Upper lobe of right lung (tissue), 1 donor: ENCODE measurements around the gene DOCK1. TPM values are rescaled to one million over a fixed set of nuclear protein-coding genes. Genes with fewer than 3 reads are reported as not detected.

ENCODE experiments used
- ATAC-seq: fragments of 200-7000 bp; cut with Tn5 transposase; one replicate; pipeline ENCODE4 v1.9.1; 2020; ENCODE audit warnings: mild to moderate bottlenecking, moderate library complexity
- DNase-seq: peaks from one replicate; pipeline ENCODE4 v3.0.0-alpha.2; 2020
- H3K27ac ChIP-seq: fragments of 200-600 bp; one replicate; pipeline ENCODE4 v1.8.0; 2022
- H3K27me3 ChIP-seq: fragments of 200-600 bp; one replicate; pipeline ENCODE4 v1.8.0; 2022; ENCODE audit warnings: mild to moderate bottlenecking
- H3K36me3 ChIP-seq: fragments of 200-600 bp; one replicate; pipeline ENCODE4 v1.8.0; 2022
- H3K4me1 ChIP-seq: fragments of 200-600 bp; one replicate; pipeline ENCODE4 v1.8.0; 2022
- H3K4me3 ChIP-seq: fragments of 200-600 bp; one replicate; pipeline ENCODE4 v1.8.0; 2022; ENCODE audit warnings: mild to moderate bottlenecking
- H3K9me3 ChIP-seq: fragments of 200-600 bp; one replicate; pipeline ENCODE4 v1.8.0; 2022
- CTCF ChIP-seq: fragments of 200-600 bp; IDR thresholded peaks from one replicate; pipeline ENCODE4 v1.8.0; 2022; ENCODE audit warnings: antibody characterized with exemption
- intact Hi-C: fragments of 100-400 bp; cut with DNase I; formaldehyde crosslinking; loops from one replicate; pipeline ENCODE4 v1.11.0; 2022
- total RNA-seq: library from RNA; stranded (reverse); fragmentation: NEBNext Ultra II Directional; extraction: Animal tissue kit (Norgen Biotek cat#: 25700); gene quantifications from one replicate; pipeline ENCODE4 v1.2.1, GENCODE V29; 2021
- donor health status: DM: no; HTN: yes; CAD: no; lungs with severe emphysema.

DOCK1 gene
- total RNA-seq, 1 donor from 2014 or later, result 46.4 TPM

- ATAC-seq (no peak), DNase-seq (no peak)
- H3K4me3 ChIP-seq, result no peak overlapping the region
- H3K27me3 ChIP-seq, result no peaks in the 10 kb centered on the region
- H3K36me3 ChIP-seq, result peaks cover 7% of the 10 kb centered on the region
- H3K9me3 ChIP-seq, result no peaks in the 10 kb centered on the region
- intact Hi-C loops, result no loop called here
- H3K27ac ChIP-seq, result no peak overlapping the region
- no peak for TF ChIP-seq CTCF
- H3K4me1 ChIP-seq, result no peaks in the 10 kb centered on the region
These were observed 187.7 kb downstream of the DOCK1 start for GRCh38 chr10:127092916-127093315.

DNA sequence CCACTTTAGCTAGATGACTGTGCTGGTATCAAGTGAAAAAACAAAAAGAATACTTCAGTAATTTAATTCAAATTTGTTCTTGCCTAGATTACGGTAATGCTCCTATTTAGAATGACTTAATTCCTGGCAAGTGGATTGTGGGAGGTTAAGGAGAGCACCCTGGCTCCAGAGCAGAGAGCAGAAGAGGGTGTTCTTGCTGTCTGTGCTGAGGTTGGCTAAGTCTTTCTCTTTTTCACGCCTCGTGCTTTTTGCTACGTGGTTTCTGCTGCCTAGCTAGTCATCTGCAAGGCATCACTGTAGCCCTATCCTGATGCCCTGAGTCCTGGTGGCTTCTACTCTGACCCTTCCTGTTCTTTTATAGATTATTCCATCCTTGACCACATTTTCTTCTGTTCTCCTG is 189.8 kb downstream of the DOCK1 start:
- ATAC-seq, result no peak
- TF ChIP-seq CTCF, result no peak
- Histone ChIP-seq H3K27ac (no peak overlapping the region), H3K9me3 (no peaks in the 10 kb centered on the region), H3K4me3 (no peak overlapping the region), H3K27me3 (no peaks in the 10 kb centered on the region), H3K4me1 (no peaks in the 10 kb centered on the region), H3K36me3 (peaks cover 7% of the 10 kb centered on the region)
- no peak for DNase-seq
- intact Hi-C loops, result no loop called here

DNA sequence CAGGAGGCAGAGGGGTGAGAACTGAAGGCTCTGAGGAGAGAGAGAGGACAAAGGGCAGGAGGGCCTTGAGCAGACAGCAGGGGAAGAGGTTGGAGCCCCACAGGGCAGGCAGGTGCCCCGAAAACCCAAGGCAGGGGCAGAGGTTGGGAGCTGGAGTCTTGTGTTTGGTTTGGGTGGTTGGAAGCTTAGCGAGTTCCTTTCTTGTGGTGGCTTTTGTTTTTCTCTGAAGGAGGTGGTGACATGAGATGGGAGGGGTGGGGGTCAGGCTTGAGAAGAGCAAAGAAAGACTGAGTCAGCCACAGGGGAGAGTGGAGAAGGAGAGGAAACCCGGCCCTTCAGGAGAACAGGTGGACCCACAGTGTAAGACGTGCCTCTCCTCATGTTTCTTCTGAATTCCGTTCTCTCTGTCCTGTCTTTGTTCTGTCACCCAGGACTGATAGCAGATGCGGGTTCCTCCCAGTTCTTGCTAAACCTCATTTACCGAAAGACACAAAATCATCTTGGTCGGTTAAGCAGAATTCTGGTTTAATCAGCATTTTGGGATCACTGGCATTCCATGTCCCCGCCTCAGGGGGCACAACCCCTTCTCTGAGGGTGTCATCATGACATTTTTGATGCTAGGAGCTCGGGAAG is 195.9 kb downstream of the DOCK1 start:
- Histone ChIP-seq H3K27ac (no peak overlapping the region), H3K36me3 (peaks cover 4% of the 10 kb centered on the region), H3K4me3 (no peak overlapping the region), H3K27me3 (no peaks in the 10 kb centered on the region), H3K9me3 (no peaks in the 10 kb centered on the region), H3K4me1 (no peaks in the 10 kb centered on the region)
- no peak for TF ChIP-seq CTCF
- intact Hi-C loops, result no loop called here
- ATAC-seq (no peak), DNase-seq (no peak)

- Histone ChIP-seq H3K4me3 (no peak overlapping the region), H3K27ac (no peak overlapping the region), H3K9me3 (no peaks in the 10 kb centered on the region), H3K27me3 (no peaks in the 10 kb centered on the region), H3K36me3 (peaks cover 4% of the 10 kb centered on the region), H3K4me1 (no peaks in the 10 kb centered on the region)
- intact Hi-C loops, result no loop called here
- TF ChIP-seq CTCF, result no peak
- no peak for DNase-seq
- no peak for ATAC-seq
These were observed 196.9 kb downstream of the DOCK1 start for GRCh38 chr10:127102176-127102575.

- ATAC-seq, result no peak
- no peak overlapping the region for H3K27ac ChIP-seq
- intact Hi-C loops, result no loop called here
- H3K9me3 ChIP-seq, result no peaks in the 10 kb centered on the region
- H3K27me3 ChIP-seq, result no peaks in the 10 kb centered on the region
- no peaks in the 10 kb centered on the region for H3K4me1 ChIP-seq
- H3K4me3 ChIP-seq, result no peak overlapping the region
- TF ChIP-seq CTCF, result no peak
- peaks cover 21% of the 10 kb centered on the region for H3K36me3 ChIP-seq
- no peak for DNase-seq
These were observed 209.9 kb downstream of the DOCK1 start for GRCh38 chr10:127115100-127115499.

- ATAC-seq (no peak), DNase-seq (peak; percentile 73)
- no peak overlapping the region for H3K27ac ChIP-seq
- no peaks in the 10 kb centered on the region for H3K9me3 ChIP-seq
- H3K27me3 ChIP-seq, result no peaks in the 10 kb centered on the region
- no peak for TF ChIP-seq CTCF
- H3K36me3 ChIP-seq, result peaks cover 7% of the 10 kb centered on the region
- no peaks in the 10 kb centered on the region for H3K4me1 ChIP-seq
- H3K4me3 ChIP-seq, result no peak overlapping the region
- intact Hi-C loops, result no loop called here
These were observed 211.9 kb downstream of the DOCK1 start for GRCh38 chr10:127117125-127117524.
